Raji (cell line): Measurements from ENCODE around the gene TAS2R31.
"Not testable (repeated sequence)": the region's sequence is repeated elsewhere in the genome, so short reads cannot be mapped to it uniquely, and the experiment has no call there.

ENCODE experiments used
- POLR2A ChIP-seq: IDR thresholded peaks from 2 replicates; pipeline ENCODE4 v1.6.1; 2011; ENCODE audit warnings: low read depth, low read length, control low read depth; ENCODE audit not compliant: insufficient read depth

TAS2R31 gene

GRCh38 chr12:11031307-11031706 lies at the start of gene TAS2R31:
Gene TAS2R31 (minus strand): TSS chr12:11031407. CDS start chr12:11031335, 72 bp downstream.
- no peak for TF ChIP-seq POLR2A

- TF ChIP-seq POLR2A = no peak
Measured at GRCh38 chr12:11078246-11078645, 47.0 kb upstream of the TAS2R31 start.

GRCh38 chr12:11075642-11076041 lies 44.4 kb upstream of the TAS2R31 start:
- TF ChIP-seq POLR2A = no peak

- no peak for TF ChIP-seq POLR2A
Measured at GRCh38 chr12:11071414-11071813, 40.2 kb upstream of the TAS2R31 start.

GRCh38 chr12:11070999-11071398 lies 39.8 kb upstream of the TAS2R31 start:
- no peak for TF ChIP-seq POLR2A

- TF ChIP-seq POLR2A = no peak
Measured at GRCh38 chr12:11069854-11070365, 38.7 kb upstream of the TAS2R31 start.

GRCh38 chr12:11067514-11067913 lies 36.3 kb upstream of the TAS2R31 start:
- TF ChIP-seq POLR2A = no peak

- not testable (repeated sequence) for TF ChIP-seq POLR2A
Measured at GRCh38 chr12:11062194-11062593, 31.0 kb upstream of the TAS2R31 start, which contains the start of gene TAS2R46. Gene TAS2R46 (minus strand): TSS chr12:11062294. CDS start chr12:11062294, 0 bp downstream.

GRCh38 chr12:11059784-11060183 lies 28.6 kb upstream of the TAS2R31 start:
- no peak for TF ChIP-seq POLR2A

- TF ChIP-seq POLR2A = no peak
Measured at GRCh38 chr12:11059041-11059440, 27.8 kb upstream of the TAS2R31 start.

GRCh38 chr12:11055306-11055705 lies 24.1 kb upstream of the TAS2R31 start:
- TF ChIP-seq POLR2A = no peak

GRCh38 chr12:11040162-11040561 lies 9.0 kb upstream of the TAS2R31 start:
- no peak for TF ChIP-seq POLR2A

GRCh38 chr12:11039171-11039570 lies 8.0 kb upstream of the TAS2R31 start:
- no peak for TF ChIP-seq POLR2A

- no peak for TF ChIP-seq POLR2A
Measured at GRCh38 chr12:11026118-11026517, 5.1 kb downstream of the TAS2R31 start.

- TF ChIP-seq POLR2A = no peak
Measured at GRCh38 chr12:11023387-11023786, 7.8 kb downstream of the TAS2R31 start.

GRCh38 chr12:11022520-11022919 lies 8.7 kb downstream of the TAS2R31 start, which contains the start of gene TAS2R19:
Gene TAS2R19 (minus strand): TSS chr12:11022620. CDS start chr12:11022571, 49 bp downstream.
- no peak for TF ChIP-seq POLR2A

GRCh38 chr12:11016937-11017336 lies 14.3 kb downstream of the TAS2R31 start:
- no peak for TF ChIP-seq POLR2A
